NCI-H146 (cell line): ENCODE measurements around the gene NADK.
"Not testable (repeated sequence)": the region's sequence is repeated elsewhere in the genome, so short reads cannot be mapped to it uniquely, and the experiment has no call there.

ENCODE experiments used
- DNase-seq: peaks from one replicate; lab custom pipeline; 2025; lab: John Stamatoyannopoulos, UW

The NADK gene

DNA sequence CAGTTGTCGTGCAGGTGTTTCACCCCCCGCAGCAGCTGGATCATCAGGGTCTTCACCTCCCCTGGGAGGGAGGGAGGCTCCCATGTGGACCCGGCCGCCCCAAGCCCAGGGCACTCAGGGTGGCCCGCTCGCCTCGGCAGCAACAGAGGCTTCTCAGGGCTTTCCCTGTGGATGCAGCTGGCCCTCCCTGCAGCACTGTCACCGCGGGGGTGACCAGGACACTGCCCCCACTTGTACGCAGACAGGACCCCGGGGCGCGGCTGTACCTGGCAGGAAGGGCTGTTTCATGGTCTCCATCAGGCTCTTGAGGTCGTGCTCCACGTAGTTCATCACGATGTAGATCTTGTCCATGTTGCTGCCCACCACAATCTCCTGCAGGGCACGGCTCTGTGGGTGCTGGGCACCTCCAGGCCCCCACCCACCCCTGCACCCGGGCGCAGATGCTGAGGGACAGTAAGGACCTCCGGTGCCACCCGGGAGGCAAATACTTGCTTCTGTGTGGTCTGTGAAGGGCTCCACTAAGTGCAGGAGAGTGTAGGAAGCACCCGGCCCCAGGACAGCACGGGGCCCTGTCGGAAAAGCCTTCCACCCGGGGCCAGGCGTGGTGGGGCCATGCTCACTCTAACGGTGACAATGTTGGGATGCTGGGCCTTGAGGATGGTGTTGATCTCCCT lies 73.8 kb downstream of the NADK start:
- DNase-seq, result not testable (repeated sequence)

DNA sequence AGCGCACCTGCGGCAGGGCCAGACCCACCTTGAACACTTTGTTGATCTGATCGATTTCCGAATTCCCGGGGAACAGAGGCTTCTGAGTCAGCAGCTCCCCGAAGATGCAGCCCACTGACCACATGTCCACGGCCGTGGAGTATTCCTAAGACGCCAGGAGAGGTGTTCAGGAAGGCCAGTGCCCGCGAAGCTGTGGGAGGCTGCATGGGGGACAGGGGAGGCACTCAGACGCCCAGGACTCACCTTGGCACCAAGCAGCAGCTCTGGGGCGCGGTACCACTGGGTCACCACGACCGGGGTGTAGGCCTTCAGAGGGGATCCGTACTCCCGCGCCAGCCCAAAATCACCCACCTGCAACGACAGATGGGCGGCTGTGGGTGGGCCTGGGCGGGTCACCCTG lies 74.5 kb downstream of the NADK start:
- DNase-seq, result no peak

DNA sequence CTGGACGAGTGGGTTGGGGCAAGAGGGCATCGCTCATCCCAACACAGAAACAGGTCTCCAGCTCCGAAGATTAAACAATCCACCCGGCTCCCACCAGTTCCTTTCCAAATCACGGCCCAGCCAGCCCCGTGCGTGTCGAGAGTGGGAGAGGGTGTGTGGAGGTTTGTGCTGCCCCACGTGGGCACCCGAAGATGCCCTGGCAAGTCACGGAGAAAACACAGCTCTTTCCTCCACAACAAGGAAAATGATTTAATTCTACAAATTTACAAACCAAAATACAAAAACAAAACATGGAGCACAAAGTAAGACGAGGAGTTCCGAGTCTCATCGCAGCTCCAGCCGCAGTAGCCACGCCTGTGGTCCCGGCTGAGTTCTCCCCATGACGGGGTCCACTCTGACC lies 75.8 kb downstream of the NADK start:
- DNase-seq, result not testable (repeated sequence)
